Activated T-cell treated with anti-CD3 and anti-CD28 coated beads for 4 hours (primary cell): ENCODE data around the gene CLCN4.
A peak's percentile ranks its signal among the peaks of the same experiment; 100 is the strongest.

Source experiments
- DNase-seq: peaks from one replicate; pipeline ENCODE4 v3.0.0-alpha.2; 2020

The CLCN4 gene

DNA sequence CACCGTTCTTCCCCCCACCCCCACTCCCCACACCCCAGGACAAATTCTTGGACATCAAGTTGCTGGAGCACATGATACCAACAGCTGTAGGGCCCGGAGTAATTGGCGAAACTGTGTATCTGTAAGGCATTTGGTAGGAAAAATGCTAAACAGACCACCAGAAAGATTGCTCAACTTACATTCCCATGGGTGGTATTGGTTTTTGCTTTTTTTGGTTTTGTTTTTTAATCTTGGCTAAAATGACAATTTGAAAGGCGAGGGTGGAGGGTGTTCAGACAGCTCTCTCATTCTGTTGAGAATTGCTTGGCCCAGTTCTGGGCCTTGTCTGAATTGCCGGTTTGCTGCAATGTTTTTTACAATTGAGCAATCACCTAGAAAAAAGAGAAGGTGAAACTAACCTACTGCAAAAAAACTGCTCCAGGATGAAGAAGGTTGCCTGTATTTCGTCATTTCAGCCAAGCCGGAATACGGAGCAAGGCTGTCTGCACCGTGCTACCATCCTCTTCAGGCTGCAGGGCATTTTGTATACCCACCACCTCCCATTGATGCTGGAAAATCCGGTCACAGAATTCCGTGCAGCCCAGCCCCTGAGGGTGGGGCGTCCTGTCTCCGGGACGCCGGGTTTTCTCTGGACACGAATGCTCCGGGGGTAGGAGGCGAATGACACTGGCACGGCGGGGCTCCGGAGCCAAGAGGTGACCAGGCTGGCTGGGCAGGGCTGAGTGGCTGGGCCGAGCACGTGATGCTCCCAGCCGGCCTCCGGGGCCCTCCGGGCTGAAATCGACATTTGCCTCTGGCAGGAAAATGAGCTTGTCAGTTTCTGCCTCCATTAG, at the start of gene CLCN4:
Gene CLCN4, plus strand, starts transcription at position 777 of the 833 bp plus-strand sequence. CDS start 28,058 bp downstream, outside the sequence.
- DNase-seq: no peak

DNA sequence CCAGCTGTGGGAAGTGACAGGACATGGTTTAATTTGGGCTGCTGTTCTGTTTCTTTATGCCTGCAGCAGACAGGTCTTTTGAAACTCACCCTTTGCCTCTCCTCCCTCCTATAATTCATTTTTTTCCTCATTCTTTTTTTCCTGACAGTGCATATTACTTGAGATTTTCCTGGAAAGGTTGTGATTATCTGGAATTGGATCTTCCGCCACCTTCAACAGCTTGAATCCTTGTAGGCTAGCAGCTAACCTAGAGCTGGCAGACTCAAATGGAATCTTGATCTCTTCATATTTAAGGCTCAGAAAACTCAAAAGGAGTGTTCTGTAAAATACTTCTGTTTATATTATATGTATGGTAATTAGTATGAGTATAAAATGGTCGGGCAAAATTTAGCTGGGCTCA, 49.3 kb upstream of the CLCN4 start:
- DNase-seq: no peak

DNA sequence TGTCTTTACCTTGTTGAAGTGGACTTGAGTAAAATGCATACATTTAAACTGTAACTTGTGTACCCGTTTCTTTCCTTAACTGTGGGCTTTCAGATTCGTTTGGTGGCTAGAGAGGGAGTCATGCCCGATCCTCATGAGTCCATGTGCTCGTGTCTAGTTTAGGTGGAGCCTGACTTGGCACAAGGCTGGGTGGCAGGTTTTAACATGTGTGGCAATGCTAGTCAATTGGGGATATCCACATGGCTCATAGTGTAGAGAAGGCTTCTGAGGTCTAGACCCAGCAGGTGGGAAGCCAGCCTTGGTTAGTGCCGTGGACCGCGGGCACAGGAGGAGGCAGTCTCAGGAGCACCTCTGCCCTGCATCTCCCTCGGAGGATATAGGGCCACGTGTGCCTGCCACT, 48.5 kb upstream of the CLCN4 start:
- no peak for DNase-seq

DNA sequence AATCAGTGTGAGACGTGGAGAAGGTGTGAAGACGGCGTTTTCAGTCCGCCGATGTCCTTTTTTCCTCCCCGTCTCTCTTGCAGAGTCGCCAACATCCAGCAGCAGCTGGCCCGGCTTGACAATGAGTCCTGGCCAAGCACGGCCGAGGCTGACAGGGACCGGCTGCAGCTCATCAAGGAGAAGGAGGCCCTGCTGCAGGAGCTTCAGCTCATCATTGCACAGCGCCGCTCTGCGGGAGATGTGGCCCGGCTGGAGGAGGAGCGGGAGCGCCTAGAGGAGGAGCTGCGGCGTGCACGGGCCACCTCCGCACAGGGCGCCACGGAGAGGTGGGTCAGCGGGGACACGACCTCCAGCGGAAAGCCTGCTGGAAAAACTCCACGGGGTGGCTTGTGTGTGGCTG, 47.1 kb upstream of the CLCN4 start:
- DNase-seq: no peak

DNA sequence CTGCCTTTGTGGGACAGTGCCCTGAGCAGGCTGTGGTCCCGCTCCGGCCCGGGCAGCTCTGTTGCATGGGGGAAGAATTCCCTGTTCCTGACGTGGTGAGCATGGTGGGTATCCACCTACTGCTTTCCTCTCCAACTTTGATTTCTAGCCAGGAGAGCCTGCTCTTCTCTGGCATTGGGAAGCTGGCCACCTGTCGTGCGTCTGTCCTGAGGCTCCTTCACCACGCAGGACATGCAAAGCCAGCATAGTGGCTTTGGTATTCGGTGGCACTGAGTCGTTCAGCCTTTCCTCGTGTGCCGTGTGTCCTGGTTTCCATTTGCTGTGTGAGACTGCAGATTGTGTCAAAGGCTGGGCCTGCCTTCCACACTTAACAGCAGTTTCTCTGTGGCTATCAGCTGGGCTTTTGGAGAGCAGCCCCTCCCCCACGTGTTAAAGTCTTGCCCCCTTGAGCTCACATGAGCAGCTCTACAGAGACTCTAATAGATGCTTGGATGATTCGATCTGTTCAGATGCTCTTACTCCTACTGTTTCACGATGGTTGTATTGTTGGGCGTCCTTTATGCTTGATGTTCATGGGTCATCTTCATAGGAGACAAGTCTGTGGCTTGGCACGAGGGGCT, 46.3 kb upstream of the CLCN4 start:
- DNase-seq: no peak

DNA sequence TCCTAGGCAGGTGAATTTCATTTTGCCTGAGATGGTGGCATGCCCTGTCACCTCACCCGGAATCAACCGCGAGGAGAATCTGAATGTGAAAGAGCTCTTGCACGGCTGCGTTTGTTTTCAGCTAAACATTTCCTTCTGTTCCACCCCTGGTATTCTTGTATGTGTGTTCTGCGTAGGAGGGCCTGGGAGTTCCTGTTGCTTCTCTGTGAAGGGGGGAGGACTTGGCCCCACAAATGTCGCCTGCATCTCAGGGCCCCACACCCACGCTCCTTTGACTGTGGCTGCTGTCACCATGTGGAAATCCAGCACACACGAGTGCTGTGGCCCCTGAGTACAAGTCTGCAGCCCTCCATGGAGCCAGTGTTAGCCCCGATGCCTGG, 45.8 kb upstream of the CLCN4 start:
- peak; percentile 56 for DNase-seq

DNA sequence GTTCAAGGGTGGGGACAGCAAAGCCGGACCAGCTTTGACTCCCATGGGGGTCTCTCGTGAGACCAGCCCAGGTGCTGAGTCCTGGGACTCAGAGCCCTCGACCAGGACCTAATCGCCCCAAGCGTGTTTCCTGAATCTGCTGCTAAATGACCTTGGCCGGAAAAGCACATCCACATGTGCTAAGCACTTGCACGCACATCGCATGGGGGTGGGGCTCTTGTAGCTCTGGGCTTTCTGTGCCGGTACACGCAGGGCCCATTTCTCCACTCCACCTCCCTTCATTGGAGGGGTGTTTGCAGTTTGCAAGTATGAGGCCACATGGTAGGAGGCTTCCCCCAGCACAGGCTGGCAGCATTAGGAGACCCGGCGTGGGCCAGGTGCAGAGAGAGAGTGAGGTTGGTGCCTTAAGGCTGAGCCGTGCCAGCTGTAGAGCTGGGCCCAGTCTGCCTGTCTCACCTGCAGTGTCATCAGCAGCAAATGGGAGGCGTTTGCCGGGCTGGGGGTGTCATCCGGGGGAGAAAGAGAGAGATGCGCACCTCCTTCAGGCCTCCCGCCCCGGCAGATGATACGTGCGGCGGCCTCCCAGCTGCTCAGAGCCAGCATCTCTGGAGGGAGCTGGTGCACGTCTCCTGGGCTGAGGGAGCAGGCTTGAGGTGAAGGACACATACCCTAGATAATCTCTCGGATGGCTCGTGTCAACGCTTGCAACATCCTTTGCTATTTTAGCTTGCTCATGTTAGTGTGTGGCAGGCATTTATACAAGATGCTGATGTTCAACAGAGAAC, 45.2 kb upstream of the CLCN4 start:
- peak; percentile 40 for DNase-seq

DNA sequence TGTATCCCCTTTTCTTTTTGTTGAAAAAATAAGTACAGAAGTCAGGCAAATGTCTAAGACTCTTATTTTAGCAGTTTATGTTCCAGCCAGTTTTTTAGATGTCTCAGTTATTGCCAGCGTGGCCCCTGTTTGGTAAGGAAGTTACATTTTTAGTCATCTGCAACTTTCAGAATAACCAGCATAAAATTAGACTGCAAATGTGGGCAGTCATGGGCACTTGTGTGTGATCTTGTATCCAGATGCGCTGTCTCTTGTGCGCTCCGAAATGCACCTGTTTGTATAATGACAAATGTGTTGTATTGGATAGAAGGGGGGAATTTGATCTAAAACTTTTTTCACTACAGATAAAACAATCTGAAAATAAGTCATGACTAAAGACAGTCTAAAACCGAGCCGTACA, 44.3 kb upstream of the CLCN4 start:
- DNase-seq: no peak

DNA sequence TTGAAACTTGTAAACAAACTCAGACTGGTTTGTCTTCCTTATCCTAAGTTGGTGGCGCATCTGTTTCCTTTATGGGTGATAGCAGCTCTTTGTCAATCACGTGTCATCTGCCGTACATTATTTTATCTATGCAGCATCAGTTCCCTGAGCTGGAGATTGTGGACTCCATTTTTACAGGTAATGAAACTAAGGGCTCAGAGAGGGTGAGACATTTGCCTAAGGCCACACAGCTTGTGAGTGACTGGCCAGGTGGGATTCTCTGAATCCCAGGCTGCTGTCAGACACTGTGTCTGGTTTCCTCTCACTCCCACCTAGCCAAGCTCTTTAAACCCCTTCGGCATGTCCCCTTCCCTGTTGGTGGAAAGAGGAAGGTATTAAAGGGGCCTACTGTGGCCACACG, 41.7 kb upstream of the CLCN4 start:
- DNase-seq: no peak

DNA sequence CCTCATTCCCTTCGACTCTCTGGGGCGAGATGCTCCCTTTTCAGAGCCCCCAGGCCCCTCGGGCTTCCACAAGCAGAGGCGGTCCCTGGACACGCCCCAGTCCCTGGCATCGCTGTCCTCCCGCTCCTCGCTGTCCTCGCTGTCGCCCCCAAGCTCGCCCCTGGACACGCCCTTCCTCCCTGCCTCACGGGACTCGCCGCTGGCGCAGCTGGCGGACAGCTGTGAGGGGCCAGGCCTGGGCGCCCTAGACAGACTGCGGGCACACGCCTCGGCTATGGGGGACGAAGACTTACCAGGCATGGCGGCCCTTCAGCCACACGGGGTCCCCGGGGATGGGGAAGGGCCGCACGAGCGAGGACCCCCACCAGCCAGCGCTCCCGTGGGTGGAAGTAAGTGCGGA, 39.5 kb upstream of the CLCN4 start:
- DNase-seq: no peak

DNA sequence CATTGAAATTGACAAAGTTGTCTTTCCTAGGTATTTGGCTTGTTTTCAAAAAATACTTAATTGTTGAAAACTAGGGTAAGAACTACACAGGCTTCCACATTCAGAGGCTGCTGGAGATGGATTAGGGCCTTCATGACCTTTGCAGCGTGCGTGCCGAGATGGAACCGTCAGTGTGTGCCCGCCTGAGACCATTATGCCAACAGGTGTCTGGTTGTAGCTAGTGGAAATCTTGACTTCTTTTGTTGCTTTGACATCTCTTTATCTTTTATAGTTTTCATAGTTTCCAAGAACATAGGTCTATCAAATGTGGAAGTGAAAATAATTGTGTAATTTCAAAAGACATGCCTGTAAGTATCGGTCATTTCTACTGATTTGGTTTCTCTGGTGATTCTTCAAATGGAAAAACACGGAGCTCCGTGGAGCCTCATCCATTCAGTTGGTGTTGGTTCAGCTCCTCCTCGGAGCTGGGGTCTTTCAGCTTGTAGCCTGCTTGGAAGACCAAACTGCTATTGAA, 38.9 kb upstream of the CLCN4 start:
- no peak for DNase-seq

DNA sequence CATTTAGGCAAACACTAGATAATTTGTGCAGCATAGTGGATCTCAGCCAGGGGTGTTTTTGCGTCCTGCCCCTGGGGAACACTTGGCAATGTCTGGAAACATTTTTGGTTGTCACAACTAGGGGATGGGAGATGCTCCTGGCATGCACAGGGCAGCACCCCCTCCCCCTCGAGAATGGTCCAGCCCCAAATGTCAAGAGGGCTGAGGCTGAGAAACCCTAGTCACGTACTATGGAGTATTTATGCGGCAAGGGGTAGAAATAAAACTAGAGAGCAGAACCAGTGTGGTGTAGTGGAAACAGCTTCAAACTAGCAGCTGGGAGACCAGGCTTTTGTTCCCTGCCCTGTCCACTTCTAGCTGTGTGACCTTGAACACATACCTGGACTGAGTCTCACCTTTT, 38.2 kb upstream of the CLCN4 start:
- no peak for DNase-seq

DNA sequence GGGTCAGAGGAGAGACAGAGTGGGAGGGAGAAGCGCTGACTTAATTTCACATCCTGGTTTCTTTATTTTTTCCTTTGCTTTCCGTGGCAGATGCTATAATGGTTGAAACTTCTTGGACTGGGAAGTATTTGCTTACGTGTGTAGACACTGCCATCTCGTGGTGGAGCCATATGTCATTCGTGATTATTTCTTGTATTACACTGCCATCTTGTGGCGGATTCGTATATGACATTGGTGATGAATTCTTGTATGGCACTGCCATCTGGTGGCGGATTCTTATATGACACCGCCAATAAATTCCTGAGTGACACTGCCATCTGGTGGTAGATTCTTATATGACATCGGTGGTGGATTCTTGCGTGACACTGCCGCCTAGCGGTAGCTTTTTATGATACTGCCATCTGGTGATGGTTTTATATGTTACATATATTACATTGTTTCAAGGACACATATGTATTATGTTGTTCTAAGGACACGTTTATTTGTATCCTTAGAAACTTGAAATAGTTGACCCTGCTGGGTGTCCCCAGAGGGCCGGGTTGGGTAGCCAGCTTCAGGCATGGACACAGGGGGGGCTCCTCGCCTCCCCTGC, 37.3 kb upstream of the CLCN4 start:
- DNase-seq: peak; percentile 69

DNA sequence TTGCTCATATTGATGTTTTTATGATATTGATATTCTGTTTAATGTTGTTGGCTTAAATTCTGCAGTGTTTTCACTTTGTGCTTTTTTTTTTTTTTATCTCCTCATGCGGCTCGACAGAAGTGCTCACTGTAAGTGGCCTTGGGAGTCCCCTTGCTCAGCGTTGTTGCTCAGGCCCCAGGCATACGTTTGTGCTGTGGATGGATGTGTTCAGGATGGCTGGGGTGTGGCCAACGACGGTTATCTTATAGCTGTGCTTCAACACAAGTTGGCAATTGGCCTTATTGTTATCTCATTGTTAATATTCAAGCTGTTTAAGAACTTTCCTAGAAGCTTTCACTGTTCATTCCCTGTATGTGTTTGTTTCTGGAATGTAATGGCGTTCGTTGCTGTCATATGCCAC, 36.4 kb upstream of the CLCN4 start:
- DNase-seq: no peak

DNA sequence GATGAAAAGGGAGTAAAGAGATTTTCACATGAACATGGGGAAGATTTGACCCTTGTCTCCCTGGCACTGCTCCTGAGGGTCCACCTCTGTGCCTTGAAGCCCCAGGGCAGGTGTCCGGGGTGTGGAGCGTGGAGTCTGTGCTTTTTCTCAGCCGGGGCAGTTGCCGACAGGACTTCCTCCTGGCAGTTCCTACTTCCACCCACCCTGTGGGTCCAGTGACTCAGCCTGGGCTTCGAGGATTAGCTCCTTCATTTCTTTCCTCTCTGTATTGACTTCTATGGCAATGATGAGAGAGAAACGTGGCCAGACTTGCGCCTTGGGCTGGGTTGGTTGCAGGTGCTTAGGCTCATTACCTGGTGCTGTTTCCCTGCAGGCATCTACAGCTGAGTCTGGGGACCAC, 35.9 kb upstream of the CLCN4 start:
- DNase-seq: no peak

DNA sequence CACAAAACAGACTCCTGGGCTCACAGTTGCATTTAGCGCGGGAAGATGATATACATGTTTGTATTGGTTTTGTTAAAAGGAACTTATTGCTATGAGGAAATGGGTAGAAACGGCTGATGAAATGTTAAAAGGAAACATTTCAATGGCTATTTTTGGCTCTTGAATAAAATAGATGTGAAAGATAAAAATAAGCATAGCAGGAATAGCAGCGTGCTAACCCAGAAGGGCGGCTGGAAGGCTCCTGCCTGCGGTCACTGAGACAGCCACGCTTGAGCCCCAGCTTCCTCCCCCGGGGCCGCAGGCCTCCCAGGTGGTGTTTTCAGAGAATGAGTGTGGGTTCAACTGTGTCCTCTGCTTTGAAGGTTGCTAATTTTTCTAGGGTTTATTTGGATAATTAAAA, 35.0 kb upstream of the CLCN4 start:
- no peak for DNase-seq

DNA sequence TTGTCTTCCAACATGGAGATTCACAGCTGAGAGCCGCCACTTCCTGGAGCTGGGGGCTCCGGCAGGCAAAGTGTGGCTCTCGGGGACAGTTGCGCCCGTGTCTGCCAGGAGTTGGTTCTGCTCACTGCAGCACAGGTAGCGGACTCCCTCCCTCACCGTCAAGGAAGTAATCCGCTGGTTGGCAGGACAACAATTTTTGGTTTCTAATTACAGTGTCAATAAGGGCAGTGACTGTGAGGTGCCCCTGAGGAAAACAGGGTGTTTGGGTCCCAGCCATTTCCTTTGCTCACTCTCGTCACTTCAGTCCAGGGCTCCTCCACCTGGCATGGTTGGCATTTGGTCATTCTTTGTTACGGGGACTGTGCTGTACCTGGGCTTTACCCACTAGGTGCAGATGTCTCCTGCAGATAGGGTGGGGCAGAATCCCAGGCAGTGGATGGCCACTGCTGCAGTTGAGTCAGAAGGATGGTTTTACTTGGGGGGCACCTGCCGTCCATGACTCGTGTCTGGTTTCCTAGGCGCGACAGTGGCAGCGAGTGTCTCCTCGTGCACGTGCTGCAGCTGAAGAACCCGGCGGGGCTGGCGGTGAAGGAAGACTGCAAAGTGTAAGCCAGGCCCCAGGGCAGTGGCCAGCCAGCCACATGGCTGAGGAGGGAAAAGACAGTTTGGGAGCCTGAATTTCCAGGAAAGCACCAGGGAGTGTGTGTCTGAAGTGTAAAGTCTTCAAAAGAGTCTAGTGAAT, 32.1 kb upstream of the CLCN4 start:
- DNase-seq: no peak

DNA sequence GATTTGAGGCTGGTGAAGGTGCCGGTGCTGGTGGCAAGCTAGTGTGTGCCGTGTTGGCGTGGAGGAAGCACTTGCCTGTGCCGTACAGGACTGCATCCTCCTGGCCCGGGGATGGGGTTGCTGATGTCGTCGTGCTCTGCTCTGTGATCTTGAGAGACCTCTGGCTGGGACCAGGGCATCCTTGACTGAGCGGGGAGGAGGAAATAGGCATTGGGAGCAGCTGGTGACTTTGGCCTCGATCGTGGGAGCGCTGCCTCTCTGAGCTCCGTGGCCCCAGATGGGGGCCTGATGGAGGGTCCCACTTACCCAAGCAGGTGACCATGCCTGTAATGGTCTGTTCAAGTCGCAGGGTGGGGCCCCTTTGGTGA, 31.5 kb upstream of the CLCN4 start:
- DNase-seq: no peak

DNA sequence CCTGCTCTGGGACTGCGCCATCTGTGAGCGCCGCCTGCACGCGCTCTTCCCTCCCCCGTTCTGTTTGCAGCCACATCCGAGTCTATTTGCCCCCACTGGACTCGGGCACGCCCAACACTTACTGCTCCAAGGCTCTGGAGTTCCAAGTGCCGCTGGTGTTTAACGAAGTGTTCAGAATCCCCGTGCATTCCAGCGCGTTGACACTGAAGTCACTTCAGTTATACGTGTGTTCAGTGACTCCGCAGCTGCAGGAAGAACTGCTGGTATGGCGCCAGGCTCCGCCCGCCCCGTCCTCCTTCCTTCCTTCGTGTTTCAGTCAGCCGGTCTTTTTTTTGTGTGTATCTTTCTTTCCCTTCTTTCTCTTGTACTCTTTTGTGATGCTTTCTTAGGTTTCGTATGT, 30.7 kb upstream of the CLCN4 start:
- DNase-seq: no peak

DNA sequence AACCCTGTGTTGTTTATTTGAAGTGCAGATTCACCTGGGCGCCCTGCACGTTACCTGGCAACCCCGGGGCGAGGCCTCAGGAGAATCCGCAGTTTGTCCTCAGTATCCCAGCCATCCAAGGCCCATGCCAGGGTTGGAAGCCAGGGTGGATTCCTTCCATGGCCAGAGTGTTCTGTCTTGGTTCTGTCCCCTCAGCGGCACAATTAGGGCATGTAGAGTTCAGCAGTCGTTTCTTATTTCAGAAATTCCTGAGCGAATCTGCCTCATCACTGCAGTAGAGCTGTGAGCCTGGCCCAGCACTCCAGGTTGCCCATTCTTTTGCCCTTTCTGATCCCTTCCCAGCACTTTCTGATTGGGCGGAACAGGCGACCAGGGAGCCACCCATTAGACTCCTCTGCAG, 29.9 kb upstream of the CLCN4 start:
- DNase-seq: no peak

DNA sequence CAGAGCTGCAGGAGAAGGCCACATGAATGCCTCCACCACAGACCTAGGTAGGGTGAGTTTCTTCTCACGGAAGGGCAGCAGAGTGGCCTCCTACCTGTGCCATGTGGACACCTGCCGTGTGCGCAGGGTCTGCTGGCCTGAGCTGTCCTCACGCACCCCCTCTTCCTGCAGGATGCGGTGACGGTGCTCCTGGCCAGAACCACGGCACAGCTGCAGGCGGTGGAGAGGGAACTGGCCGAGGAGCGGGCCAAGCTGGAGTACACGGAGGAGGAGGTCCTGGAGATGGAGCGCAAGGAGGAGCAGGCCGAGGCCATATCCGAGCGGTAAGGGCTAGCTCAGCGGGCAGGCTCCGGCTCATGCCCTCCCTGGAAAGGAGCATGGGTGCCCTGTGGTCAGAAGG, 28.4 kb upstream of the CLCN4 start:
- no peak for DNase-seq

DNA sequence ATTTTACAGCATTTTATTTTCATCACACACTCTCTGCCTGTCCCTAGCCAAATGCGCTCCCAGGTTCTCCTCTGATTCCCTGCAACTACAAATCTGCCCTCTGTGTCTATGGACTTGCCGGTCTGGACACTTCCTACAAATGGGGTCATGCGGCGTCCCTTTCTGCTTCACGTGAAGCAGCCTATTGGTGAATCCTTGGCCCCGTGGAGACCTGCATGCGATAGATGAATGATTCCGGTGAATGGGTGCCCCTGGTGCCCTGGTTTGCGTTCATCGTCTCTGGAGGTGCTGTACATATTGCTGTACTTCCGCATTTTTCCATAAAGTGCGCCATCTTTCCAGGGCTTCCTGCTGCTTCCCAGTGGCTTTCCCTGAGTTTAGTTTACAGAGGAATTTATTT, 27.5 kb upstream of the CLCN4 start:
- no peak for DNase-seq

DNA sequence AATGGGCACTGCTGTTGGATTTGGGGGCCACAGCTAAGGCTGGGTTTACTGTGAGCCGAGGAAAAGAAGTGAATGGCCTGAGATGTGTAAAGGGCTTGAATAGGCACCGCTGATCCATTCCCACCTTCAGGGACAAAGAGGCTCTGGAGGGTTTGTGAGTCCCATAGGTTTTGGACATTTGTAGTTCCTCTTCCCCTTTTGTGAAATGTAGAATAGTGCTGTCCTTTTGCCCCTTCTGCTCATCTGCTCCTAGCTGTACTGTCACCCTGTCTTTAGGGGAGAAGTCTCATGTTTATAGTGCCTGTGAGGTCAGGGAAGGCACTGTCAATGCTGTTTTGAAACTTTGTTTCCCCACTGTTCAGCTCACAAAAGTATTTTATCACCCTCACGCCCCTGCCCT, 26.4 kb upstream of the CLCN4 start:
- no peak for DNase-seq
